CD4-positive, alpha-beta T cell treated with Interleukin-6 at 100 ng/mL for 8 hours (primary cell): ENCODE measurements around the gene CTDSPL.

Source experiments
- DNase-seq: peaks from one replicate; pipeline ENCODE4 v3.0.0-alpha.2; 2020; ENCODE audit warnings: mixed read lengths, low spot score

Gene CTDSPL

GRCh38 chr3:37853691-37854413, 7.8 kb upstream of the CTDSPL start:
- DNase-seq: no peak

GRCh38 chr3:37855363-37855970, 6.2 kb upstream of the CTDSPL start:
- peak; percentile 63 for DNase-seq

GRCh38 chr3:37856381-37856780, 5.3 kb upstream of the CTDSPL start:
- DNase-seq: no peak

DNA sequence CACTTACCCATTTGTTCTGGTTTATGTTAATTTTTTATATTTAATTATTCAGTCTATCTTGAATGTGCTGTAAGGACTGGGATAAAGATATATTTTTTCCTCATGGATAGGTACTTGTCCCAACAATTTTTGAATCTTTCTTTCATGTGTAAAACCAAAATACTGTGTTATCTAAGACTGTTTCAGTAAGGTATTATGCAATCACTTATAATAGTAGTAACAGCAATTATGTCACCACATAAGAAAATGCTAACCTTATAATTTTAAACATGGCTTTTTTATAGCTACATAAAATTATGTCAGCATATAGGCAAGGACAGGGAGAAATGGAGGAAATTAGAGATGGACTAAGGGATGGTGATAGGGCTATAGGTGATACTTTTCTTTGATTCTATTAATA, 2.9 kb upstream of the CTDSPL start:
- DNase-seq: no peak

DNA sequence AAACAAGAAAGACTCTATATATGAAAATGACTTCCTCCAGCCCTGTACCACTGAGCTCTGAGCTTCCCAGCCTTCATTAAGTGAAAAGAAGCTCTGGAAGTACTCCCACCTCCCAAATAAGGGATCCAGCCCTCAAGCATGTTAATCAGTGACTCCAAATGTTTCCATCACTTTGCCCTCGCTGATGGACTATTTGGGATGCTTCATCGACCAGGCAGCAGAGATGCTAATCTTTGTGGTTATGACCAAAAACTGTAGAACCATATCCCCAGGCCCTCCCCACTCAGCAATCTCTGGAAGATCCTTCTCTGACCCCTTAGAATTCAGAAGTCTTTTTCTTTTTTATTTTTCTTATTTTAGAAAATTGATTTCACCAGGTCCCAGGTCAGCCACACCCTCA, 2.3 kb upstream of the CTDSPL start:
- DNase-seq: no peak

- no peak for DNase-seq
Observed at GRCh38 chr3:37859908-37860199, 1.8 kb upstream of the CTDSPL start.

DNA sequence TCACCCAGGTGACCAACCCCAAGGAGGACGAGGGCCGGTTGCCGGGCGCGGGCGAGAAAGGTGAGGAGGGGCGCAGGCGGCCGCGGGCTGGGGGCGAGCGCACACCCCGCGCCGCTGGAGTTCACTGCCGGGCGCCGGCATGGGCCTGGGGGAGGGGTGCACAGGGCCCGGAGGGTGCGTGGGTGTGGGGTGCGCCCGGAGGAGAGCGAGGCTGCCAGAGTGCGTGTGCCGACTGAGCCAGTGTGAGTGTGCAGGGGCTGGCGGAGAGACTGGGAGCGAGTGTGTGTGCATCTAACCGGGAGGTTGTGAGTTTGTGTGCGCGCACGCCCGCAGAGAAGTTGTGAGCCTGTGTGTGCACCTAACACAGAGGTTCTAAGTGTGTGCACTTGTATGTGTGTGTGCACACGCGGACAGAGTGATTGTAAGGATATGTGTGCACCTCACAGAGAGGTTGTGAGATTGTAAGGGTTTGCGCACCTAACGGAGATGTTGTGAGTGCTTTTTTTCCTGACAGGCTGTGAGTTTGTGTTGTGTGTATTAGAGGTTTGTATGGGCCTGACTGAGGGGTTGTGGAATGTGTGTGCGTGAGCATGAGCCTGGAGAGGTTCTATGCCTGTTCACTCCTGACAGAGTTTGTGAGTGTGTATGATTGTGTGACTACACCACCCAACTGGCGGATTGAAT, 681 bp downstream of the CTDSPL start:
- peak; percentile 9 for DNase-seq

- no peak for DNase-seq
Observed at GRCh38 chr3:37862903-37863815, 1.5 kb downstream of the CTDSPL start.

GRCh38 chr3:37863949-37864822, 2.5 kb downstream of the CTDSPL start:
- DNase-seq: no peak

DNA sequence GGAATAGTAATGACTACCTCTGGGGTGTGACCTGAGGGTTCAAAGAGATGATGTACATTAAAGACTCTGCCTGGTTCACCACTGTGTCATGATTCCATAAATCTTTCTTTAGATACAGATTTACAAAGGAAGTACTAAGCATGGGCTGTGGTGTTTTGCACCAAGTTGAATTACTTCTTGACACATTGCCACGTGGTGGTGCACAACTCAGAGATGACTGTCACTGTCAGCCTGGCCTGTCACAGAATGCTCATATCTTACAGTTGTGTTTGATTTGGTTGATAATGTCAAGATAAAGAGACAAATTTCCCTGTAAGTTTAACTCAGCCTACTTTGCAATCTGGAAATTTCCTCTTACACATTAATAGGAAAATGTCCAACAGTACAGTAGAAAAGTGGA, 3.2 kb downstream of the CTDSPL start:
- DNase-seq: no peak

DNA sequence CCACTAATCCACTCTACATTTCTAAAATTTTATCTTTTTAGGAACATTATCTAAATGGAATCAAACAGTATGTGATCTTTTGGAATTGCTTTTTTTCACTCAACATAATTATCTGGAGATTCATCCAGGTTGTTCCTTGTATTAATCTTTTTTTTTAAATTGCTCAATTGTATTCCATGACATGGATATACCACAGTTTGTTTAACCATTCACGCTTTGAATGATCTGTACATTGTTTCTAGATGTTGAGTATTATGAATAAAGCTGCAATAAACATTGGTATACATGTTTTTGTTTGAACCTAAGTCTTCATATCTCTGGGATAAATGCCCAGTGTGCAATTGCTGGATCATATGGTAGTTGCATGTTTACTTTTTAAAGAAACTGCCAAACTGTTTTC, 5.5 kb downstream of the CTDSPL start:
- DNase-seq: no peak

DNA sequence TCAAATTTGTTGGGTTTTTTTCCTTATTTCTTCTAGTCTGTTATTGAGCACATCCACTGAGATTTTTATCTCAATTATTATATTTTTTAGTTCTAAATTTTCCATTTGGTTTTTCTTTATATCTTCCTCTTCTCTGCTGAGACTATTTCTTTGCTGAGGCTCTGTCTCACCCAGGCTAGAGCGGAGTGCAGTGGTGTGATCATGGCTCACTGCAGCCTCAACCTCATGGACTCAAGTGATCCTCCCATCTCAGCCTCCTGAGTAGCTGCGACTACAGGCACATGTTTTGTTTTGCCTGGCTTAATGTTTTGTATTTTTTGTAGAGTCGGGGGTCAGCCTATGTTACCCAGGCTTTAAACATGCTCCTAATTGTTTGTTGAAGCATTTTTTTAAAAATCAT, 10.2 kb downstream of the CTDSPL start:
- no peak for DNase-seq

DNA sequence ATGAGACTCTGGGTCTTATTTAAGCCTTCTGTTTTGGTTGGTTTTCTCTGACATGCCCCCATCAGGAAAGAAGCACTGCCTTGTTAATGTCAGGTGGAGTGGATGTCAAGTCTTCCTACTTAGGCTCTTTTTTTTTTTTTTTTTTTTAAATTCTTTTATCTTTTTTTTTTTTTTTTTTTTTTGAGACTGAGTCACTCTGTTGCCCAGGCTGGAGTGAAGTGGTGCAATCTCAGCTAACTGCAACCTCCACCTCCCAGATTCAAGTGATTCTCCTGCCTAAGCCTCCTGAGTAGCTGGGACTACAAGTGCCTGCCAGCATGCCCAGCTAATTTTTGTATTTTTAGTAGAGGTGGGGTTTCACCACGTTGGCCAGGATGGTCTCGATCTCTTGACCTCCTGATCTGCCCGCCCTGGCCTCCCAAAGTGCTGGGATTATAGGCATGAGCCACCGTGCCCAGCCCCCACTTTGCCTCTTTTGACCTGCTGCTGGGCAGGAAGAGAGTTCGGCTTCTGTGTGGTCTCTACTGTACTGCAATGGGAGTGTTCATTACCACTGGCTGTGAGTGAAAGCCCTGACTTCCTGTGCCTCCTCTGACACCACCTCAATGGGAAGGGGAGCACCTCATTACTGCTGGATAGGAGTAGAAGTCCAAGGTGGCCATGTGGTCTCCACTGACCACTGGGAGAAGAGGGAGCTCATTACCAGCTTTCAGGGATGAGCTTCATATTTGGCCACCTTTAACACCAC, 10.9 kb downstream of the CTDSPL start:
- DNase-seq: no peak

DNA sequence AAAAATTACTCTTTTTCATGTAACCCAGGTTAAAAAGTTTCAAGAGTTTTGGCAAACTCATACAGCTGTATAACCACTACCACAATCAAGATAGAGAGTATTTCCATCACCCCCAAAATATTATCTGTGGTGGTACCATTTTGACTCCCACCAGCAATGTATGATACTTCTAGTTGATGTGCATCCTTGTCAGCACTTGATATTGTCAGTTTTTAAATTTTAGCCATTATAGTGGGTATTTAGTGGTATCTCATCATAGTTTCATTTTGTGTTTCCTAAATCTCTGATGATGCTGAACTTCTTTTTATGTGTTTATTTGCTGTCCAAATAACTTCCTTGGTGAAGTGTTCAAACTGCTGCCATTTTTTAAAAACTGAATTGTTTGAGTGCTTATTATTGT, 14.6 kb downstream of the CTDSPL start:
- DNase-seq: no peak

DNA sequence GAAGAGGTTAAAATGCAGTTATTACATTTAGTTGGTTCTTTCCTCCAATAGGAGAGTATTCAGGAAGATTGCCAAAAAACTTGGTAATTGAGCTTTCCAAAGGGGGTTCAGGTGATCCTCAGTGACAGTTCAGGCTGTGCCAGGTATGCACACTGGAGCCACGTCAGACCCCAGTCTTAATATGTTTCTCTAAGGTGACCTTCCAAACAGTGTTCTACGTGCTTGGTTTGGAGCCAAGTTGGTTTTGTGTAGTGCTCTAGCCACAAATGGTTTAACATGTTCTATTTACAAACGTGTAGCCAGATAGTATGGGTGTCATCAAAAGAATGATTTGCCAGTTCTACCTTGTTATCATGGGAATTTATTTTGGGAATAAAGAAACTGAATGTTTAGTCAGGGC, 21.0 kb downstream of the CTDSPL start:
- DNase-seq: no peak

- DNase-seq: no peak
Observed at GRCh38 chr3:37885814-37886213, 24.1 kb downstream of the CTDSPL start.

DNA sequence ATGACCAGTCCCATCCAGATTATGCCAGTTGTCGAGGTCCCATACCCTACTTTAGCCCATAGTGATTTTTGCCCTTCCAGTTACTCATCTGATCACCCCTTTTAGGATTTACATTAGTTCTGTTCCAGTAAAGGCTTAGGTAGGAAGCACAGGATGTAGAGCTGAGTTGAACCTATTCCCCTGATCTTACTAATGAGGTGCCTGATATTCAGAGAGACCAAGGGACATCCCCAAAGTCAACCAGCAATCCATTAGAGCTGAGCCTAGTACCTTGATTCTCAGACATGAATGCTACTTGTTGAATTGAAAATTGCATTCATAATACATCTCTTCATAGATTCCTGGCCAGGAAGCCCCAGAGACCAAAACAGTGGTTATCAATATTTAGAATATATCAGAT, 24.7 kb downstream of the CTDSPL start:
- DNase-seq: no peak

- DNase-seq: no peak
Observed at GRCh38 chr3:37887062-37887461, 25.4 kb downstream of the CTDSPL start.

DNA sequence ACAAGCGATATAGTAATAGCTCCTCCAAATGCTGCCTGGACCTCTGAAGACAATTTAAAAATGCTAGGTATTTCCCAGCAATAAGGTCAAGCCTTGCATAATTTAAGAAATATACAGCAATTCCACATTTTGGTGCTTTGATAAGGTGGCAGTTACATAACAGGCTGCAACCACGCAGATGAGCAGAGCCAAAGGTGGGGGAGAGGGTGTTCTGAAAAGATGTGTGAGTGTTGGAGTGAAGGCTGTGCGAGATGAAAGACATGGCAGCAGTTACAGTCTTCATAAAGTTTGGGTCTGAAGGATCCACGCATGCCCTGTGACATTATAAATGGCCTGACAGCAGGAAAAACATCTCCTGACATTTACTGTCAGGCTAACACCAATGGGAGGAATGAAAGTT, 26.1 kb downstream of the CTDSPL start:
- no peak for DNase-seq

DNA sequence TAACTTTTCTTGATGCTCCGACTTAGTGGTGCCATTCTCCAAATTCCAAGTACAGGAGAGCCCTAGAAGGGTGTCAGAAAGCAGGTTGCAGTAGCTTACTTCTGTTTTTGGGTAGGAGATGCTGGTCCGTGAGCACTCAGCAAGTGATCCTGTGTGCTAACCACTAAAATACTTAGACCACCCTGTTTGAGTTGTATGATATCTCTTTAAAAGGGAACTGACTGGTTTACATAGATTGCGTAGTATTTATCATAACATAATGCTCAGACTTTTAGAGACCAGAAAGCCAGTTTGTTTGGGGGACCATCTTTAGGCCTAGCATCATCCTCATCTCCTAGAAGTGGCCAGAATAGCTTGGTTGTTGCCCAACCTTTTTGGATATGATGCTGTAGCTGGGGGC, 26.7 kb downstream of the CTDSPL start:
- no peak for DNase-seq

GRCh38 chr3:37890522-37890921, 28.8 kb downstream of the CTDSPL start:
- DNase-seq: no peak
